H1 (cell line): ENCODE results near the gene NOX5. TPM values are rescaled to one million over a fixed set of nuclear protein-coding genes. Genes with fewer than 3 reads are reported as not detected.
A peak's percentile ranks its signal among the peaks of the same experiment; 100 is the strongest.

Source experiments
- CTCF ChIA-PET: fragments of 300-600 bp; sonication (Branson Sonifier 250); formaldehyde crosslinking; loops from one replicate; lab custom pipeline; 2021; ENCODE audit not compliant: partially characterized antibody; lab: Charles Lee
- POLR2A ChIA-PET: fragments of 300-600 bp; sonication (Branson Sonifier 250); formaldehyde crosslinking; loops from one replicate; lab custom pipeline; 2021; ENCODE audit warnings: inconsistent platforms; ENCODE audit not compliant: partially characterized antibody; lab: Charles Lee
- DNase-seq, 2 experiments: peaks; one replicate each; pipeline versions ENCODE4 v3.0.0 to v3.0.0-alpha.2; 2010 to 2022; ENCODE audit warnings: low spot score in 2 of 2, low read depth in 1 of 2, mixed read lengths in 1 of 2
- FAIRE-seq: peaks from 2 replicates; lab custom pipeline; 2011; peaks lifted over from hg19 to GRCh38; lab: Jason Lieb, UNC
- H2AFZ ChIP-seq: 2 replicates; pipeline ENCODE4 v1.8.1; 2012; ENCODE audit warnings: low read length, inconsistent platforms
- H2AK5ac ChIP-seq: 2 replicates; pipeline ENCODE4 v1.6.1; 2013; ENCODE audit warnings: low read depth, low read length
- H2BK120ac ChIP-seq: replicated peaks from 2 replicates; pipeline ENCODE3; 2013; ENCODE audit warnings: low read depth, low read length, inconsistent platforms
- H2BK12ac ChIP-seq: 2 replicates; pipeline ENCODE4 v1.6.1; 2013; ENCODE audit warnings: low read depth, low read length
- H2BK15ac ChIP-seq: 2 replicates; pipeline ENCODE4 v1.6.1; 2013; ENCODE audit warnings: low read length
- H2BK20ac ChIP-seq: 2 replicates; pipeline ENCODE4 v1.6.1; 2013; ENCODE audit warnings: low read length
- H2BK5ac ChIP-seq: 2 replicates; pipeline ENCODE4 v1.6.1; 2013; ENCODE audit warnings: low read depth, low read length
- H3K14ac ChIP-seq: 2 replicates; pipeline ENCODE4 v1.6.1; 2013; ENCODE audit warnings: inconsistent platforms; ENCODE audit not compliant: insufficient read length
- H3K18ac ChIP-seq: 2 replicates; pipeline ENCODE4 v1.6.1; 2013; ENCODE audit warnings: low read length; ENCODE audit errors: extremely low read depth
- H3K23ac ChIP-seq: 2 replicates; pipeline ENCODE4 v1.6.1; 2013; ENCODE audit warnings: inconsistent platforms; ENCODE audit not compliant: insufficient read length
- H3K23me2 ChIP-seq: 2 replicates; pipeline ENCODE4 v1.6.1; 2013; ENCODE audit warnings: low read depth, low read length
- H3K27ac ChIP-seq: 2 replicates; pipeline ENCODE4 v1.6.1; 2011; ENCODE audit warnings: low read depth, low read length, inconsistent platforms
- H3K27me3 ChIP-seq, 4 experiments: replicated peaks in 1 of 4; 1 replicate in 1 of 4; 2 replicates in 3 of 4; pipeline versions ENCODE4 v1.6.1 to v1.8.1; 2011 to 2013; ENCODE audit warnings: low read length in 3 of 4, mild to moderate bottlenecking in 3 of 4, inconsistent platforms in 2 of 4, mixed read lengths in 2 of 4, moderate library complexity in 1 of 4; ENCODE audit not compliant: control insufficient read depth in 3 of 4, insufficient read depth in 3 of 4; ENCODE audit errors: extremely low read depth in 1 of 4
- H3K36me3 ChIP-seq, 4 experiments: 2 replicates each; pipeline versions ENCODE4 v1.6.1 to v1.8.1; 2011 to 2013; ENCODE audit warnings: mild to moderate bottlenecking in 4 of 4, low read length in 3 of 4, moderate library complexity in 2 of 4, control low read depth in 1 of 4, inconsistent platforms in 1 of 4; ENCODE audit not compliant: insufficient read depth in 4 of 4, control insufficient read depth in 2 of 4
- H3K4ac ChIP-seq: replicated peaks from 2 replicates; pipeline ENCODE3; 2013; ENCODE audit warnings: low read length, low read depth, mixed read lengths, inconsistent platforms; ENCODE audit not compliant: insufficient read length
- H3K4me1 ChIP-seq, 4 experiments: replicated peaks in 1 of 4; 1 replicate in 1 of 4; 2 replicates in 3 of 4; pipeline versions ENCODE4 v1.6.1 to v1.8.1; 2011 to 2013; ENCODE audit warnings: low read length in 3 of 4, inconsistent platforms in 2 of 4, mixed read lengths in 1 of 4; ENCODE audit not compliant: insufficient read depth in 4 of 4, control insufficient read depth in 3 of 4
- H3K4me2 ChIP-seq, 2 experiments: 2 replicates each; pipeline versions ENCODE4 v1.6.1 to v1.8.1; 2011 to 2013; ENCODE audit warnings: low read depth in 2 of 2, low read length in 2 of 2, control low read depth in 1 of 2, inconsistent platforms in 1 of 2, mild to moderate bottlenecking in 1 of 2; ENCODE audit not compliant: insufficient read depth in 1 of 2
- H3K4me3 ChIP-seq, 4 experiments: fragments of 200-600, 300-600 bp in 1 of 4; sonication (generic), shearing (Covaris generic), sonication (Bioruptor Twin) in 1 of 4; 2 replicates each; pipeline versions ENCODE4 v1.5.1 to v1.8.1; 2011 to 2016; ENCODE audit warnings: low read length in 4 of 4, low read depth in 3 of 4, control low read depth in 2 of 4, inconsistent platforms in 2 of 4, mild to moderate bottlenecking in 2 of 4, mixed read lengths in 1 of 4, moderate library complexity in 1 of 4; ENCODE audit not compliant: insufficient read depth in 2 of 4; ENCODE audit errors: extremely low read depth in 1 of 4
- H3K56ac ChIP-seq: replicated peaks from 2 replicates; pipeline ENCODE3; 2013; ENCODE audit warnings: low read depth, mild to moderate bottlenecking, mixed read lengths, low read length, inconsistent platforms; ENCODE audit not compliant: insufficient read length
- H3K79me1 ChIP-seq: 2 replicates; pipeline ENCODE4 v1.6.1; 2013; ENCODE audit warnings: low read depth, low read length, control low read depth
- H3K79me2 ChIP-seq, 2 experiments: 2 replicates each; pipeline versions ENCODE4 v1.6.1 to v1.8.1; 2012 to 2013; ENCODE audit warnings: low read length in 2 of 2, mild to moderate bottlenecking in 2 of 2, inconsistent platforms in 1 of 2; ENCODE audit not compliant: insufficient read depth in 2 of 2, control insufficient read depth in 1 of 2
- H3K9ac ChIP-seq, 4 experiments: replicated peaks in 1 of 4; 1 replicate in 1 of 4; 2 replicates in 3 of 4; pipeline versions ENCODE4 v1.6.1 to v1.8.1; 2011 to 2013; ENCODE audit warnings: low read depth in 3 of 4, low read length in 3 of 4, control low read depth in 2 of 4, mild to moderate bottlenecking in 2 of 4, moderate library complexity in 2 of 4, inconsistent platforms in 1 of 4; ENCODE audit errors: extremely low read depth in 1 of 4
- H3K9me3 ChIP-seq, 2 experiments: 2 replicates each; pipeline versions ENCODE4 v1.6.1 to v1.8.1; 2012 to 2013; ENCODE audit warnings: mild to moderate bottlenecking in 2 of 2, moderate library complexity in 2 of 2, control low read depth in 1 of 2, inconsistent platforms in 1 of 2, low read depth in 1 of 2, low read length in 1 of 2, mixed read lengths in 1 of 2; ENCODE audit not compliant: insufficient read depth in 2 of 2
- H4K20me1 ChIP-seq, 2 experiments: replicated peaks in 1 of 2; 2 replicates each; pipeline versions ENCODE3 to v1.8.1; 2011 to 2013; ENCODE audit warnings: inconsistent platforms in 2 of 2, low read length in 2 of 2, mild to moderate bottlenecking in 1 of 2; ENCODE audit not compliant: insufficient read depth in 2 of 2, control insufficient read depth in 1 of 2
- H4K5ac ChIP-seq: 2 replicates; pipeline ENCODE4 v1.6.1; 2013; ENCODE audit warnings: low read length, low read depth, mixed read lengths, inconsistent platforms; ENCODE audit not compliant: insufficient read length
- H4K8ac ChIP-seq: 2 replicates; pipeline ENCODE4 v1.8.0; 2013; ENCODE audit warnings: mild to moderate bottlenecking, moderate library complexity, low read length, inconsistent platforms; ENCODE audit not compliant: insufficient read depth; ENCODE audit errors: extremely low read depth
- H4K91ac ChIP-seq: replicated peaks from 2 replicates; pipeline ENCODE3; 2013; ENCODE audit warnings: low read length, mixed read lengths, inconsistent platforms; ENCODE audit not compliant: insufficient read length
- ATF2 ChIP-seq: IDR thresholded peaks from 2 replicates; pipeline ENCODE4 v1.6.1; 2012; ENCODE audit warnings: low read length, inconsistent platforms
- ATF3 ChIP-seq: IDR thresholded peaks from 2 replicates; pipeline ENCODE4 v1.6.1; 2011; ENCODE audit warnings: low read depth, mild to moderate bottlenecking, low read length; ENCODE audit not compliant: insufficient read depth
- BCL11A ChIP-seq, 2 experiments: IDR thresholded peaks; one replicate each; pipeline ENCODE4 v1.6.1; 2011; ENCODE audit warnings: low read depth in 2 of 2, low read length in 2 of 2, mild to moderate bottlenecking in 2 of 2
- EP300 ChIP-seq, 2 experiments: IDR thresholded peaks; 1 replicate in 1 of 2; 2 replicates in 1 of 2; pipeline ENCODE4 v1.6.1; 2011 to 2012; ENCODE audit warnings: low read depth in 2 of 2, low read length in 2 of 2, mild to moderate bottlenecking in 2 of 2, borderline replicate concordance in 1 of 2, inconsistent platforms in 1 of 2, moderate library complexity in 1 of 2
- GTF2F1 ChIP-seq: IDR thresholded peaks from 2 replicates; pipeline ENCODE4 v1.6.1; 2012; ENCODE audit warnings: low read depth, low read length, improper control_type of control experiment, borderline replicate concordance
- SP1 ChIP-seq: IDR thresholded peaks from 2 replicates; pipeline ENCODE4 v1.6.1; 2011; ENCODE audit warnings: low read depth, low read length
- SRF ChIP-seq: IDR thresholded peaks from 2 replicates; pipeline ENCODE4 v1.6.1; 2011; ENCODE audit warnings: mild to moderate bottlenecking, low read depth, low read length, moderate library complexity
- SUZ12 ChIP-seq: fragments of 200-600 bp; sonication (generic); IDR thresholded peaks from 2 replicates; pipeline ENCODE4 v1.6.1; 2012; ENCODE audit warnings: mild to moderate bottlenecking, inconsistent platforms, low read length, moderate library complexity, mixed read lengths
- ZNF274 ChIP-seq: IDR thresholded peaks from 2 replicates; pipeline ENCODE4 v1.7.0; 2012; ENCODE audit warnings: low read length, borderline replicate concordance; ENCODE audit errors: extremely low read depth
- WGBS, 2 experiments: shearing (Covaris generic) in 1 of 2; methylation state at CpG; one replicate each; pipeline versions ENCODE4 v1.1.6 to v1.1.7; 2013 to 2015; ENCODE audit warnings: low lambda C conversion rate in 2 of 2, mixed read lengths in 2 of 2, inconsistent platforms in 1 of 2, low coverage in 1 of 2, missing lambda C conversion rate in 1 of 2; ENCODE audit not compliant: insufficient replicate concordance in 2 of 2, insufficient coverage in 1 of 2, insufficient read length in 1 of 2; ENCODE audit errors: extremely low coverage in 1 of 2, missing lambda C conversion rate in 1 of 2; 5-methylcytosine and 5-hydroxymethylcytosine counted together
- polyA plus RNA-seq, 7 experiments: library from polyadenylated mRNA; depleted of rRNA in 3 of 7; stranded (reverse) in 5 of 7; unstranded in 2 of 7; fragments of >200 nt in 5 of 7; fragments of 200-250 nt in 2 of 7; gene quantifications; 1 replicate in 5 of 7; 2 replicates in 1 of 7; 4 replicates in 1 of 7; pipeline versions ENCODE4 v1.2.1 to v1.2.3, GENCODE V29; 2011 to 2013; ENCODE audit warnings: missing spikeins in 2 of 7, mixed read lengths in 2 of 7
- total RNA-seq: library from RNA; stranded (reverse); fragmentation: NEBNext Ultra II Directional; extraction: Animal tissue kit (Norgen Biotek cat#: 25700); gene quantifications from 2 replicates; pipeline ENCODE4 v1.2.1, GENCODE V29; 2021

NOX5 gene
- total and polyA plus RNA-seq, 2 of the 8 experiments (the other 6 are each of a cell fraction or from before 2014, with no cell fraction given) = under 0.01 TPM; not detected in 1

GRCh38 chr15:69088300-69088965, 73.9 kb downstream of the NOX5 start:
- FAIRE-seq (no peak), DNase-seq (no peak)
- H2BK12ac ChIP-seq = peak overlapping the region; percentile 93
- H3K18ac ChIP-seq = peak overlapping the region; percentile 98
- no peak overlapping the region for H2AFZ ChIP-seq
- peak overlapping the region; percentile 59; the same call in 1 of the 2 replicates for H3K27ac ChIP-seq
- H3K9ac ChIP-seq = peak overlapping the region in 2 of 4 experiments; percentile 13; a peak in 1 of 7 replicates
- peak overlapping the region; percentile 86 for H4K91ac ChIP-seq
- H3K79me1 ChIP-seq = no peaks in the 10 kb centered on the region
- H3K23me2 ChIP-seq = peaks cover 12% of the 10 kb centered on the region; the same call in 1 of the 2 replicates
- H2BK20ac ChIP-seq = peak overlapping the region; percentile 100; the same call in 1 of the 2 replicates
- peaks cover 0 to 6% (median 2%) of the 10 kb centered on the region in 4 experiments; a peak in 2 of 7 replicates for H3K27me3 ChIP-seq
- 0 out of 2 replicates have a peak overlapping the region, but pooled peaks have one; percentile 99 for H2AK5ac ChIP-seq
- 5% methylated on average over 10 of the region's 10 CpGs; no CpG with 5 or more reads in 1 of the 2 experiments for WGBS, 2 experiments
- peak overlapping the region; percentile 97 for H2BK120ac ChIP-seq
- ChIA-PET POLR2A (interaction anchor here (1.3 to 3.0 kb wide), 4 partner anchors 13 to 365 kb away, joined by 3 to 17 read pairs (median 6); partner anchors contain the start of gene RPLP1), CTCF (interaction anchor here (0.7 to 1.7 kb wide), 5 partner anchors 11 to 53 kb away, joined by 3 to 7 read pairs (median 3); no protein-coding TSS in a partner anchor)
- peaks cover 32 to 74% (median 64%) of the 10 kb centered on the region in 4 experiments for H3K4me1 ChIP-seq
- H2BK15ac ChIP-seq = no peak overlapping the region; the same call in 1 of the 2 replicates
- H2BK5ac ChIP-seq = peak overlapping the region; percentile 90; the same call in 1 of the 2 replicates
- H3K9me3 ChIP-seq = no peaks in the 10 kb centered on the region
- no peak overlapping the region for H4K8ac ChIP-seq
- peak overlapping the region; percentile 20 for H3K56ac ChIP-seq
- peak overlapping the region; percentile 32 for H4K5ac ChIP-seq
- H3K4me3 ChIP-seq = peak overlapping the region in 1 of 4 experiments; percentile 42; a peak in 1 of 8 replicates
- peak overlapping the region; percentile 8 for H3K14ac ChIP-seq
- peak overlapping the region; percentile 73 for H3K4ac ChIP-seq
- H3K4me2 ChIP-seq = peak overlapping the region; percentile 65 to 66
- H4K20me1 ChIP-seq = no peaks in the 10 kb centered on the region
- H3K79me2 ChIP-seq = no peaks in the 10 kb centered on the region
- H3K23ac ChIP-seq = no peak overlapping the region
- H3K36me3 ChIP-seq = no peaks in the 10 kb centered on the region
- TF ChIP-seq GTF2F1 (no peak), BCL11A (IDR thresholded peaks at IDR 0.05; ENCODE audit: low read depth in 2 of 2, low read length in 2 of 2) (no peak), ATF3 (no peak), ATF2 (no peak), EP300 (IDR thresholded peaks at IDR 0.05; ENCODE audit: borderline replicate concordance in 1 of 2, low read depth in 2 of 2, low read length in 2 of 2) (no peak), ZNF274 (no peak), SUZ12 (no peak), SP1 (no peak), SRF (no peak)
